ENCODE data around the gene PLPP2. TPM values are rescaled to one million over a fixed set of nuclear protein-coding genes. Genes with fewer than 3 reads are reported as not detected.

Gene PLPP2
- total RNA-seq, 1 experiment from 2014 or later, result not detected

DNA sequence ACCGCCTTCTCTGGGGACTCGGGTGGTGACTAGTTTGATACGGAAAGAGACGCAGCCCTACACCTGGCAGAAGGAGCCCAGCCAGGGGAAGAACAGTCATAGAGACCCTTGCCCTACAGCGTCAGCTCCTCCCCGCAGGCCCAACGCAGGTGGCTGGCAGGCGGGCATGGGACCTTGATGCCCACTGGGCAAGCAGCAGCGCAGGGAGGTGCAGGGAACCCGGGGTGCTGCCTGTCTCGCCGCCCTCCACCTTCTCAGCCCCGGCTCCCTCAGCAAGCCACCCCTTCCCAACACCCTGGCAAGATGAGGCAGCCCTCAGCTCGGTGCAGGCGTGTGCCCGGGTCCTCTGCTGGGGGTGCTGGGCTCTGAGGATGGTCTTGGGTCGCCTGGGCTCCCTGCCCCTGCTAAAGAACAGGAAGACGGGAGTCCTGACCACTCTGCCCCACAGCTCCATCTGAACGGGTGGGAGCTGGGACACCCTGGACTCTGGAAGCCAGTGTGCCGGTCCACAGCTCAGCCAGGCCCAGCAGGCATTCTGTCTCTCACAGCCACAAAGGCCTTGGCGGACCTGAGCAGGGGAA lies 44.4 kb upstream of the PLPP2 start:
- Histone ChIP-seq H3K4me2 (ENCODE audit: low read length) (no peak overlapping the region), H3K36me3 (ENCODE audit: low read depth, low read length) (no peaks in the 10 kb centered on the region), H3K9ac (ENCODE audit: low read length) (no peak overlapping the region), H3K9me2 (replicated peaks; ENCODE audit: low read length) (no peaks in the 10 kb centered on the region), H3F3A (ENCODE audit: low read length, unreplicated experiment) (no peaks in the 10 kb centered on the region), H3K27me3 (ENCODE audit: low read length) (no peaks in the 10 kb centered on the region), H3K79me2 (ENCODE audit: low read length) (peaks cover 6% of the 10 kb centered on the region), H3K4me3 (ENCODE audit: low read length) (no peak overlapping the region), H3K9me3 (ENCODE audit: low read length) (no peaks in the 10 kb centered on the region), H2AFZ (ENCODE audit: low read length) (no peak overlapping the region), H4K20me1 (ENCODE audit: low read length) (peaks cover 1% of the 10 kb centered on the region; the same call in 1 of the 2 replicates), H3K4me1 (ENCODE audit: insufficient read depth, low read length) (no peaks in the 10 kb centered on the region), H3K27ac (ENCODE audit: low read length) (no peak overlapping the region)
- no peak for ATAC-seq
- POLR2A ChIA-PET (ENCODE audit: unreplicated experiment), result no interaction called here
- no peak for DNase-seq
- intact Hi-C loops (cut with micrococcal nuclease), result no loop called here
- TF ChIP-seq EZH2 (IDR thresholded peaks at IDR 0.05; ENCODE audit: low read length, unreplicated experiment), result no peak
- TF ChIP-seq, protein P1, sequence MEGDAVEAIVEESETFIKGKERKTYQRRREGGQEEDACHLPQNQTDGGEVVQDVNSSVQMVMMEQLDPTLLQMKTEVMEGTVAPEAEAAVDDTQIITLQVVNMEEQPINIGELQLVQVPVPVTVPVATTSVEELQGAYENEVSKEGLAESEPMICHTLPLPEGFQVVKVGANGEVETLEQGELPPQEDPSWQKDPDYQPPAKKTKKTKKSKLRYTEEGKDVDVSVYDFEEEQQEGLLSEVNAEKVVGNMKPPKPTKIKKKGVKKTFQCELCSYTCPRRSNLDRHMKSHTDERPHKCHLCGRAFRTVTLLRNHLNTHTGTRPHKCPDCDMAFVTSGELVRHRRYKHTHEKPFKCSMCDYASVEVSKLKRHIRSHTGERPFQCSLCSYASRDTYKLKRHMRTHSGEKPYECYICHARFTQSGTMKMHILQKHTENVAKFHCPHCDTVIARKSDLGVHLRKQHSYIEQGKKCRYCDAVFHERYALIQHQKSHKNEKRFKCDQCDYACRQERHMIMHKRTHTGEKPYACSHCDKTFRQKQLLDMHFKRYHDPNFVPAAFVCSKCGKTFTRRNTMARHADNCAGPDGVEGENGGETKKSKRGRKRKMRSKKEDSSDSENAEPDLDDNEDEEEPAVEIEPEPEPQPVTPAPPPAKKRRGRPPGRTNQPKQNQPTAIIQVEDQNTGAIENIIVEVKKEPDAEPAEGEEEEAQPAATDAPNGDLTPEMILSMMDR (conservative IDR thresholded peaks at IDR 0.05; ENCODE audit: low read depth, low read length), result no peak
- no peak for TF ChIP-seq EZH2phosphoT487 (IDR thresholded peaks at IDR 0.05; ENCODE audit: borderline replicate concordance, low read length)
- CTCF ChIA-PET, result no interaction called here
- BruUV-seq (replicated peaks), result no TSS peak

DNA sequence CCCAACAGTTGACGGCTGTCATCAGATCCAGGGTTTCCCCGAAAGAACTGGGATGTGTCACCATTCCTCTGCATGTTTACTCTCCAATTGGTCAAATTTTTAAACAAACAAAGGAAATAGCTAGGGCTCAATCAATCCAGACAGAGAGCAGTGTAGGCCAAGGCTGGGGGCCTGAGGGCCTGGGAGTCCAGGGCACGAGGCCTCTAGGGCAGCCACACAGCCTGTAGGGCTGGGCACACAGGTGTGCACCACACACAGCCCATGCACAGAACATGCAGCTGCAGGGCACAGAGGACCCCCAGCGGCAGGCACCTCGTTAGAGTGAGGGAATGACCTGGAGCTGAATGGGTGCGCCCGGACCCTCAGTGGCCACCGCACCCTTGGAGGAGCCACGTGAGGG lies 43.9 kb upstream of the PLPP2 start:
- Histone ChIP-seq H3K27ac (ENCODE audit: low read length) (no peak overlapping the region), H3K4me3 (ENCODE audit: low read length) (no peak overlapping the region), H3K79me2 (ENCODE audit: low read length) (peaks cover 1% of the 10 kb centered on the region; the same call in 1 of the 2 replicates), H3F3A (ENCODE audit: low read length, unreplicated experiment) (no peaks in the 10 kb centered on the region), H3K4me1 (ENCODE audit: insufficient read depth, low read length) (no peaks in the 10 kb centered on the region), H3K9me2 (replicated peaks; ENCODE audit: low read length) (no peaks in the 10 kb centered on the region), H3K9ac (ENCODE audit: low read length) (no peak overlapping the region), H3K4me2 (ENCODE audit: low read length) (no peak overlapping the region), H2AFZ (ENCODE audit: low read length) (no peak overlapping the region), H3K36me3 (ENCODE audit: low read depth, low read length) (no peaks in the 10 kb centered on the region), H4K20me1 (ENCODE audit: low read length) (no peaks in the 10 kb centered on the region), H3K9me3 (ENCODE audit: low read length) (no peaks in the 10 kb centered on the region), H3K27me3 (ENCODE audit: low read length) (no peaks in the 10 kb centered on the region)
- POLR2A ChIA-PET (ENCODE audit: unreplicated experiment), result no interaction called here
- TF ChIP-seq EZH2phosphoT487 (IDR thresholded peaks at IDR 0.05; ENCODE audit: borderline replicate concordance, low read length) (no peak), EZH2 (IDR thresholded peaks at IDR 0.05; ENCODE audit: low read length, unreplicated experiment) (no peak)
- TF ChIP-seq, protein P1 (conservative IDR thresholded peaks at IDR 0.05; ENCODE audit: low read depth, low read length), result no peak
- intact Hi-C loops (cut with micrococcal nuclease), result no loop called here
- no peak for DNase-seq
- CTCF ChIA-PET, result no interaction called here
- BruUV-seq (replicated peaks), result no TSS peak
- ATAC-seq, result no peak

DNA sequence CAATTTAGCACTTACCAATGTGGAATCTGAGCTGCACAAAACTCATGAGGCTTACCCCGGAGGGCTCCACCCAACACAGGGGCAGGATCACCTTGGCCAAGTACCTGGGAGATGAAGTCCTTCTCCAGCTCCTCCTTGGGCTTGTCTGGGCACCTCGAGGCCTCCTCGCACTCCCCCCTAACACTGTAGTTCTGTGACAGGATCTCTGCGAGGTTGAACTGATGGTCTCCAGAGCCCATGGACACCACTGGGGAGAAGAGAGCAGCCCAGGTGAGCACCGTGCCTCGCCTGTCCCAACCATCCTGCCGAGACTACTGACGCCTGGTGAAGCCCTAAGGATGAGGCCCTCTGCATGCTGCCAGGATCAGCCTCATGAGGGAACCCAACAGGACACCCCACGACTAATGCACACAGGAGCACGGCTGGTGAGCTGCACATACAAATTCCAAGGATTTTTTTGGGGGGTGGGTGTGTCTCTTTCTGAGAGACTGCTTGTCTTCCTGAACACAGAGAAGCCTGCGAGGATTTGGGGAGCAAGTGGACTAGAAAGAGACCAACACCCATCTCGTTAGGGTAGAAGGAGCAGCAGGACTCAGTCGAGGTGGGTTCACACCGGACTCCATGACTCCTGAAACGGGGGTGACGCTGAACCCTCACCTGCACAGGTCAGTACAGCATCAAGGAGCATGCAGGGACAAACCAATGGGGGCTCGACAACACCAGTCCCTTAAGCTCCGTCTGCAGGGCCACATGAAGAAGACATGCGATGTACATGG lies 43.3 kb upstream of the PLPP2 start:
- no peaks in the 10 kb centered on the region for H3K9me2 ChIP-seq (replicated peaks; ENCODE audit: low read length)
- intact Hi-C loops (cut with micrococcal nuclease), result no loop called here
- H4K20me1 ChIP-seq (ENCODE audit: low read length), result no peaks in the 10 kb centered on the region
- H2AFZ ChIP-seq (ENCODE audit: low read length), result no peak overlapping the region
- no peaks in the 10 kb centered on the region for H3K79me2 ChIP-seq (ENCODE audit: low read length)
- H3K36me3 ChIP-seq (ENCODE audit: low read depth, low read length), result no peaks in the 10 kb centered on the region
- ChIA-PET CTCF (no interaction called here), POLR2A (ENCODE audit: unreplicated experiment) (no interaction called here)
- no peak overlapping the region for H3K4me3 ChIP-seq (ENCODE audit: low read length)
- no TSS peak for BruUV-seq (replicated peaks)
- no peaks in the 10 kb centered on the region for H3K27me3 ChIP-seq (ENCODE audit: low read length)
- H3K9me3 ChIP-seq (ENCODE audit: low read length), result no peaks in the 10 kb centered on the region
- no peak overlapping the region for H3K4me2 ChIP-seq (ENCODE audit: low read length)
- no peaks in the 10 kb centered on the region for H3F3A ChIP-seq (ENCODE audit: low read length, unreplicated experiment)
- no peak overlapping the region for H3K9ac ChIP-seq (ENCODE audit: low read length)
- DNase-seq, result no peak
- no peak for TF ChIP-seq EZH2phosphoT487 (IDR thresholded peaks at IDR 0.05; ENCODE audit: borderline replicate concordance, low read length)
- TF ChIP-seq EZH2 (IDR thresholded peaks at IDR 0.05; ENCODE audit: low read length, unreplicated experiment), result no peak
- TF ChIP-seq, protein P1 (conservative IDR thresholded peaks at IDR 0.05; ENCODE audit: low read depth, low read length), result no peak
- H3K4me1 ChIP-seq (ENCODE audit: insufficient read depth, low read length), result no peaks in the 10 kb centered on the region
- no peak for ATAC-seq
- no peak overlapping the region for H3K27ac ChIP-seq (ENCODE audit: low read length)

Measured in PC-3 (cell line).